Sigmoid colon (tissue), 7 donors: ENCODE data around the gene POLG2. TPM values are rescaled to one million over a fixed set of nuclear protein-coding genes. Genes with fewer than 3 reads are reported as not detected.
"Not testable (repeated sequence)": the region's sequence is repeated elsewhere in the genome, so short reads cannot be mapped to it uniquely, and the experiment has no call there.

Source experiments
- DNase-seq: peaks from one replicate; pipeline ENCODE4 v3.0.0-alpha.2; 2019
- H3K27ac ChIP-seq, 4 donors: fragments of 200-600 bp; sonication (generic); one replicate each; pipeline ENCODE4 v1.5.1; 2016 to 2019; ENCODE audit warnings: mild to moderate bottlenecking in 1 of 4
- H3K27me3 ChIP-seq, 3 donors: fragments of 200-600 bp; sonication (generic); one replicate each; pipeline ENCODE4 v1.5.1; 2019; ENCODE audit warnings: mild to moderate bottlenecking in 1 of 3
- H3K36me3 ChIP-seq, 4 donors: fragments of 200-600 bp; sonication (generic); one replicate each; pipeline ENCODE4 v1.5.1; 2016 to 2019
- H3K4me1 ChIP-seq, 4 donors: fragments of 200-600 bp; sonication (generic); one replicate each; pipeline ENCODE4 v1.5.1; 2017 to 2019
- H3K4me3 ChIP-seq, 4 donors: fragments of 200-600 bp; sonication (generic); one replicate each; pipeline ENCODE4 v1.5.1; 2017 to 2019; ENCODE audit warnings: mild to moderate bottlenecking in 2 of 4, moderate library complexity in 1 of 4
- H3K9me3 ChIP-seq, 4 donors: fragments of 200-600 bp in 3 of 4; sonication (generic) in 3 of 4; one replicate each; pipeline versions ENCODE4 v1.5.1 to v1.6.1; 2013 to 2019
- CTCF ChIP-seq, 4 experiments: fragments of 450-650 bp in 3 of 4; fragments of 200-600 bp in 1 of 4; IDR thresholded peaks; one replicate each; pipeline ENCODE4 v1.5.1; 2016 to 2019; ENCODE audit warnings: antibody characterized with exemption in 4 of 4, mild to moderate bottlenecking in 3 of 4, moderate library complexity in 2 of 4
- EP300 ChIP-seq, 4 donors: sonication (generic); formaldehyde crosslinking; IDR thresholded peaks; one replicate each; pipeline ENCODE4 v1.6.1; 2017; ENCODE audit warnings: antibody characterized with exemption in 4 of 4
- POLR2A ChIP-seq, 2 donors: fragments of 450-650 bp; IDR thresholded peaks; one replicate each; pipeline ENCODE4 v1.6.1; 2016; ENCODE audit warnings: antibody characterized with exemption in 2 of 2, mild to moderate bottlenecking in 2 of 2, moderate library complexity in 2 of 2
- POLR2AphosphoS5 ChIP-seq, 4 donors: sonication (generic); formaldehyde crosslinking; IDR thresholded peaks; one replicate each; pipeline ENCODE4 v1.6.1; 2017; ENCODE audit warnings: antibody characterized with exemption in 4 of 4
- WGBS, 2 donors: extraction: QIAGEN DNeasy Blood & Tissue Kit; methylation state at CpG; one replicate each; pipeline ENCODE4 v1.1.7; 2013; 5-methylcytosine and 5-hydroxymethylcytosine counted together
- intact Hi-C: fragments of 100-400 bp; cut with DNase I; formaldehyde crosslinking; loops from one replicate; pipeline ENCODE4 v1.15.1; 2023
- polyA plus RNA-seq, 3 donors: library from polyadenylated mRNA; stranded (reverse); fragments of 200-250 nt; gene quantifications; one replicate each; pipeline ENCODE4 v1.2.3, GENCODE V29; 2013
- total RNA-seq, 4 donors: library from RNA; depleted of rRNA; stranded (reverse); fragments of >200 nt; gene quantifications; one replicate each; pipeline ENCODE4 v1.1.0, GENCODE V29; 2016
- donor health status: healthy with polysubstance abuse.
- donor health status: Bipolar disorder and iron deficiency.
- donor health status: healthy.

Gene POLG2
- total and polyA plus RNA-seq, 7 donors = 3.9 to 16.1 (median 8.2) TPM

DNA sequence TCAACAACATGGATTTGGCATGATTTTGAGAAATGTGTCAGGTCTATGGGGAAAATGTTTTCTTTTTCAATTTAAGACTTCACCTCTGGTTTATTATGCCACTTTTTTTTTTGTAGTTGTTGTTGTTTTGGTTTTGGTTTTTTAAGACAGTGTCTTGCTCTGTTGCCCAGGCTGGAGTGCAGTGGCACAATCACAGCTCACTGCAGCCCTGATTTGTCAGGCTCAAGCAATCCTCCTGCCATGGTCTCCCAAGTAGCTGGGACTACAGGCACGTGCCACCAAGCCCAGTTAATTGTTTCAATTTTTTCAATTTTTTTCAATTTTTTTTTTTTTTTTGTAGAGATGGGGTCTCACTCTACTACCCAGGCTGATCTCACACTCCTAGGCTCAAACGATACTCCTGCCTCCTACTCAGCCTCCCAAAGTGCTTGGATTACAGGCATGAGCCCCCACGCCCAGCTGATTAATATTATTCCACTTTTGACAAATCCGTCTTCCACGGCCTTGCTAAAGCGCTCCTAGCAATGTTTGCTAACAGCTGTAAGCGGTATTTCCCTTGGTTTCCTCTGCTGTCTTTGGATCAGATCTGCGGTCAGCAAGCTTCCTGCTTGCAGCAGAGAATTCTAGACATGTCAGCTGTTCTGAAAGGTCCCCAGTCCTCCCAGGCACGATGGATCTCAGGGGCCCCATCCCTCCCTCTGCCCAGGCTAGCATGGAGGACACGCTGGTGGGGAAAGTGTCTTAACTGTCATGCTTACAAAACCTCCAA lies 54.9 kb downstream of the POLG2 start:
- Histone ChIP-seq H3K4me3 (no peak overlapping the region), H3K27ac (peak overlapping the region in 2 of 4 donors; percentile 24 to 41), H3K9me3 (peaks cover 0 to 14% (median 3%) of the 10 kb centered on the region in 4 donors), H3K4me1 (no peaks in the 10 kb centered on the region), H3K27me3 (no peaks in the 10 kb centered on the region), H3K36me3 (no peaks in the 10 kb centered on the region)
- TF ChIP-seq POLR2AphosphoS5 (IDR thresholded peaks at IDR 0.05) = no peak
- TF ChIP-seq POLR2A (IDR thresholded peaks at IDR 0.05) = no peak
- TF ChIP-seq CTCF (IDR thresholded peaks at IDR 0.05) = no peak
- no peak for TF ChIP-seq EP300 (IDR thresholded peaks at IDR 0.05)
- intact Hi-C loops = no loop called here
- DNase-seq = peak; percentile 66
- 34 to 68% methylated on average over 10 of the region's 10 CpGs for WGBS, 2 donors

DNA sequence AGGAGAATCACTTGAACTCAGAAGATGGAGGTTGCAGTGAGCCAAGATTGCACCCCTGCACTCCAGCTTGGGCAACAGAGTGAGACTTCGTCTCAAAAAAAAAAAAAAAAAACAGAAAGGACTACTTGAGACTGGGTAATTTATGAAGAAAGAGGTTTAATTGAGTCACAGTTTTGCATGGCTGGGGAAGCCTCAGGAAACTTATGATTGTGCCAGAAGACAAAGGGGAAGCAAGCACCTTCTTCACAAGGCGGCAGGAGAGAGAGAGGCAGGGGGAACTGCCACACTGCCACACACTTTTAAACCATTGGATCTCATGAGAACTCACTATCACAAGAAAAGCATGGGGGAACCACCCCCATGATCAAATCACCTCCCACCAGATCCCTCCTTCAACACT lies 56.9 kb downstream of the POLG2 start:
- no peak for DNase-seq
- Histone ChIP-seq H3K9me3 (peaks cover 0 to 14% (median 3%) of the 10 kb centered on the region in 4 donors), H3K4me1 (no peaks in the 10 kb centered on the region), H3K36me3 (no peaks in the 10 kb centered on the region), H3K4me3 (no peak overlapping the region), H3K27ac (no peak overlapping the region), H3K27me3 (no peaks in the 10 kb centered on the region)
- 86 to 93% methylated on average over 2 of the region's 2 CpGs for WGBS, 2 donors
- TF ChIP-seq POLR2AphosphoS5 (IDR thresholded peaks at IDR 0.05) = no peak
- TF ChIP-seq EP300 (IDR thresholded peaks at IDR 0.05) = no peak
- TF ChIP-seq CTCF (IDR thresholded peaks at IDR 0.05) = no peak
- no peak for TF ChIP-seq POLR2A (IDR thresholded peaks at IDR 0.05)
- intact Hi-C loops = no loop called here

- H3K27me3 ChIP-seq, H3K4me1 ChIP-seq, H3K27ac ChIP-seq, H3K4me3 ChIP-seq, H3K36me3 ChIP-seq, intact Hi-C loops, DNase-seq: not testable (repeated sequence)
- WGBS, 2 donors = 92 to 96% methylated on average over 1 of the region's 1 CpG
- H3K9me3 ChIP-seq = peaks cover 0 to 14% (median 3%) of the 10 kb centered on the region in 4 donors
Measured at GRCh38 chr17:64439521-64439920, 57.3 kb downstream of the POLG2 start.

DNA sequence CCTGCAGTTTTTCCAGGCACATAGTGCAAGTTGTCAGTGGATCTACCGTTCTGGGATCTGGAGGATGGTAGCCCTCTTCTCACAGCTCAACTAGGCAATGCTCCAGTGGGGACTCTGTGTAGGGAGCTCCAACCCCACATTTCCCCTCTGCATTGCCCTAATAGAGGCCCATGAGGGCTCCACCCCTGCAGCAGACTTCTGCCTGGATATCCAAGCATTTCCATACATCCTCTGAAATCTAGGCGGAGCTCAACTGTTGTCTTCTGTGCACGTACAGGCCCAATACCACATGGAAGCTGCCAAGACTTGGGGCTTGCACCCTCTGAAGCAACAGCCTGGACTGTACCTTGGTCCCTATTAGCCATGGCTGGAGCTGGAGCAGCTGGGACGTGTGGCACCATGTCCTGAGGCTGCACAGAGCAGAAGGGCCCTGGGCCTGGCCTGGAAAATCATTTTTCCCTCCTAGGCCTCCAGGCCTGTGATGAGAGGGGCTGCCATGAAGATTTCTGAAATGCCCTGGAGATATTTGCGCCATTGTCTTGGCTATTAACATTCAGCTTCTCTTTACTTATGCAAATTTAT lies 58.8 kb downstream of the POLG2 start:
- TF ChIP-seq POLR2AphosphoS5 (IDR thresholded peaks at IDR 0.05) = no peak
- TF ChIP-seq EP300 (IDR thresholded peaks at IDR 0.05) = no peak
- no peak for DNase-seq
- Histone ChIP-seq H3K27ac (no peak overlapping the region), H3K36me3 (no peaks in the 10 kb centered on the region), H3K9me3 (peaks cover 0 to 14% (median 3%) of the 10 kb centered on the region in 4 donors), H3K4me3 (no peak overlapping the region), H3K4me1 (no peaks in the 10 kb centered on the region), H3K27me3 (no peaks in the 10 kb centered on the region)
- intact Hi-C loops = no loop called here
- 89 to 91% methylated on average over 5 of the region's 5 CpGs for WGBS, 2 donors

- intact Hi-C loops = no loop called here
- no peaks in the 10 kb centered on the region for H3K27me3 ChIP-seq
- H3K4me1 ChIP-seq = no peaks in the 10 kb centered on the region
- DNase-seq = no peak
- no peak overlapping the region for H3K4me3 ChIP-seq
- H3K9me3 ChIP-seq = no peaks in the 10 kb centered on the region
- TF ChIP-seq POLR2A (IDR thresholded peaks at IDR 0.05) = no peak
- no peak for TF ChIP-seq EP300 (IDR thresholded peaks at IDR 0.05)
- TF ChIP-seq POLR2AphosphoS5 (IDR thresholded peaks at IDR 0.05) = no peak
- TF ChIP-seq CTCF (IDR thresholded peaks at IDR 0.05) = no peak
- 65 to 88% methylated on average over 6 of the region's 6 CpGs for WGBS, 2 donors
- no peaks in the 10 kb centered on the region for H3K36me3 ChIP-seq
- H3K27ac ChIP-seq = no peak overlapping the region
Measured at GRCh38 chr17:64431534-64431933, 65.3 kb downstream of the POLG2 start.

- H3K4me1 ChIP-seq, H3K4me3 ChIP-seq, DNase-seq, H3K27me3 ChIP-seq, H3K27ac ChIP-seq, H3K36me3 ChIP-seq, intact Hi-C loops, H3K9me3 ChIP-seq: not testable (repeated sequence)
- 83 to 94% methylated on average over 2 of the region's 2 CpGs for WGBS, 2 donors
Measured at GRCh38 chr17:64430036-64430435, 66.8 kb downstream of the POLG2 start.
